GM18858 (cell line): Measurements from ENCODE around the gene TM7SF2.
A peak's percentile ranks its signal among the peaks of the same experiment; 100 is the strongest.
"Not testable (repeated sequence)": the region's sequence is repeated elsewhere in the genome, so short reads cannot be mapped to it uniquely, and the experiment has no call there.

Experiments
- ATAC-seq: cut with Tn5 transposase; IDR thresholded peaks from one replicate; pipeline ENCODE4 v1.9.1; 2021; ENCODE audit not compliant: unreplicated experiment

Gene TM7SF2

DNA sequence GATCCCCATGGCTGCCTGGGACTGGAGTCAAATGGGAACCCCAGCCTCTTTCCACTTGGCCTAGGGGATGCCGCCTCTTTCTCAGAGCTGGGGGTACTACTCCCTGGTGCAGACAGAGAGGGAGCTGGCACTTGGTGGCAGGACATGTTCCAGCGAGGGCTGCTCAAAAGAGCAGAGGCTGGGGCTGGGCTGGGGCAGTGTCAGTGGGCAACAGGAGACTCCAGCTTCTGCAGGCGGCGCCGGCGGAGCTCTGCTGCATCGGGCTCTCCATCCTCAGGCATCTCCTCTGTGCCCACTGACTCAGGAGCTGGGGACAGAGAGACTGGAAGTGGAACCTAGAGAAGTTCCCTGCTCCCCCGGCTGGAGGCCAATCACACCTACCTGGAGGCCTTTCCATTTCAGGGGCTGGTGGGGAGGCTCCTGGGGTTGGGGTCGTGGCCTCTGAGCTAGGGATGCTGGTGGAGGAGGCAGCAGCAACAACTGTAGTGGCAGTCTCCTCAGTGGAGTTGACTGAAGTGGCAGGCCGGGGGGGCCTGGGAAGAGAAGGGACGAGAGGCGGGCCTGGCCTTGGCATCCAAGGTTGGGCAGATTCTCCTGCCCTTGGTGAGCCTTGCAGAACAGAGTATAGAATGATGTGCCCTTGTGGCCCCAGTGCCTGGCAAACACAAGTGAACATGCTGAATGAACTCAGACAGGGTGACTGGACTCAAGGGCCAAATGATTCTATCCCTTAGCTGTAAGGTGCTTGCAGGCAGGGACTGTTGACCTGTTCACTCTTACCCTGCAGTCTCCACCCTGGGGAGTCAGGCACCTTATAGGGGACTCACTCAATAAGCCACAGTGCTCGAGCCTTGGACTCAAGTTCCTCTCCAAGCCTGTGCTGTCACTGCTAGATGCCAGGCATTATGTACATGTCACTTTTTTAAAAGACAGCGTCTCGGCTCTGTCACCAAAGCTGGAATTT lies 16.8 kb downstream of the TM7SF2 start:
- no peak for ATAC-seq

DNA sequence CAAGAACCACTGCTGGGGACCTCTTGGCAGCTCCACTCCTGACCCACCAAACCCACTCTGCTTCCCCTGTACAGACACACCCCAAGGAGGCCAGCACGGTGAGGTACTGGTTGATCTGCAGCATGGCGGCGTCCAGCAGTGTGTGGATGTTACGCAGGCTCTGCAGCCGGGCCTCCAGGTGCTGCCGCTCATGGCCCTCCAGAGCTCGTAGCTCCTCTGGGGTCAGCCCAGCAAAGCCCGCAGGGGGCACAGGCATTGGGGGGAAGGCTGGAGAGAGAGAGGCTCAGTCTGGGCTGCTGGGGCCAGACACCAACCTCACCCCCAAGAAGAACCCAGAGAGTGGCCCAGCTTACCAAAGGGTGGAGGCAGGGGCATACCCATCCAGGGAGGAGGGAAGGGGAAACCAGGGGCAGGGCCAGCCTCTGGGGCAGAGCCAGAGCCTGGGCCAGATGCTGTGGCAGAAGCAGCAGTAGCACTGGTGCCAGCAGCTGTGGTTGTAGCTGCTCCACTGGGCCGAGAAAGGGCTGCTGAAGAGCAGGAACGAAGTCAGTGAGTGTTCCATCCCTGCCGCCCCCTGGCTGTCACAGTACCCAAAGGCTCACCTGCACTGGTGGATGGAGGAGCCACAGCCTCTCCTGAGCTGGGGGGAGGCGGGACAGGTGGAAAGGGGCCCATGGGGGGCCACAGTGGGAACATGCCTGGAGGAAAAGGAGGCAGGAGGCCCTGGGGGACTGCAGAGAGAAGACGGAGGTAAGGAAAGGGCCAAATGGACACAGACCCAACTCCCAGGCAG lies 18.2 kb downstream of the TM7SF2 start:
- no peak for ATAC-seq

DNA sequence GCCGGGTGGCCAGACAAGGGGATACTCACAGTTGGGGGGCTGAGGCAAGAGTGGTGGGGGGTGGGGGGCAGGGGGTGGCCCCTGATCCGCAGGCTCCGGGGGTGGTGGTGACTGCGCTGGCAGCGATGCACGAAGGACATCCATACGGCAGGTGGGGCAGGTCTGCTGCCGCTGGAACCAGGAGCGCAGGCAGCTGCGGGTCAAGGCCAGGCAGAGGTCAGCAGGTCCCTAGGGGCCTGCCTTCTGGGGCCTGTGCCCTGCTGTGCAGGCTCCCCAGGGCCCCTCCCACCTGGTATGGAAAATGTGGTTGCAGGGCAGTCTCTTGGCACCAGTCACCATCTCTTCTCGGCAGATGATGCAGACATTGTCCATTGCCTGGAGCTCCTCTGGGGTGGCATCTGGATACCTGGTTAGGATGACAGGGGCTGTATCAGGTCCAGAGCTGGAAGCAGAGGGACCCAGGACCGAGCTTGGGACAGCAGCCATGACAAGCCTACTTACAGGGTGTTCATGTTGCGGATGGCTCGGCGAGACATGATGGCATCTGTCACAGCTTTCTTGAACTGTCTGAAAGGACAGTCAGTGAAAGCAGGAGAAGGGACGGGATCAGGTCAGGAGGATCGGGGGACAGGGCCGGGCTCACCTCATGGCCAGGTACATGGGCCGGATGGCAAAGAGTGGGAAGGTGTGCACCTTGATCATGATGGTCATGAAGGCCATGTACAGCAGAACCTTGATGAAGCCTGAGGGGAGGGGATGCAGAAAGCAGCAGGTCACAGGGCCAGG lies 19.2 kb downstream of the TM7SF2 start:
- no peak for ATAC-seq

DNA sequence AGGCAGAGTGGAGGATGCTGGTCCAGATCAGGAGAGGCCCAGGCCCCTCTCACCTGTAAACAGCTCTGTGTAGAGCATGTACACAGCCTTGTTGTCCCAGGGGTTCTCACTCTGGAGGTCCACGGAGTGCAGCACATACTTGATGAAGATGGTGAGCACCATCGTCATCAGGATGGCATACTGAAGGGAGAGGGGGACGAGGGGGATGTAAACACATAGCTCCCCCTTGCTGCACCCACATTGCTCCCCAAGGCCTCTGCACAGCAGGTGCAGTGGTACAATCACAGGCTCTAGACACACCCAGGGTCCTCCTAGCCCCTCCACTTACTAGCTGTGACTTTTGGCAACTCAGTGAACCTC lies 19.7 kb downstream of the TM7SF2 start:
- ATAC-seq, result no peak

DNA sequence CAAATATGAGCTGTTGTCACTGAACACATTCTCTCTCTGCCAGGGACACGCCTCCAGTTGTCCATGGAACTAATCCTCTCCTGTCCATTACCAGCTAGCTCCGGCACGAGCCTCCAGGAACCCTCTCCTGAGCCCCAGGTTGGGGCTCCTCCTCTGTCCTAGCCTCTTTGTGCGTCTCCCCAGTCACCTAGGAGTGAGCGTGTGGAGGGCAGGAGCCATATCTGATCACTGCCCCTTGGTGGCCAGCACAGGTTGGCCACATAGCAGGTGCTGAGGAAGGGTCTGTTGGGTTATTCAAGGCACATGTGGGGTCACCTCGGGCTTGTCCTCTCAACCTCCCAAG lies 20.2 kb downstream of the TM7SF2 start:
- ATAC-seq, result no peak

DNA sequence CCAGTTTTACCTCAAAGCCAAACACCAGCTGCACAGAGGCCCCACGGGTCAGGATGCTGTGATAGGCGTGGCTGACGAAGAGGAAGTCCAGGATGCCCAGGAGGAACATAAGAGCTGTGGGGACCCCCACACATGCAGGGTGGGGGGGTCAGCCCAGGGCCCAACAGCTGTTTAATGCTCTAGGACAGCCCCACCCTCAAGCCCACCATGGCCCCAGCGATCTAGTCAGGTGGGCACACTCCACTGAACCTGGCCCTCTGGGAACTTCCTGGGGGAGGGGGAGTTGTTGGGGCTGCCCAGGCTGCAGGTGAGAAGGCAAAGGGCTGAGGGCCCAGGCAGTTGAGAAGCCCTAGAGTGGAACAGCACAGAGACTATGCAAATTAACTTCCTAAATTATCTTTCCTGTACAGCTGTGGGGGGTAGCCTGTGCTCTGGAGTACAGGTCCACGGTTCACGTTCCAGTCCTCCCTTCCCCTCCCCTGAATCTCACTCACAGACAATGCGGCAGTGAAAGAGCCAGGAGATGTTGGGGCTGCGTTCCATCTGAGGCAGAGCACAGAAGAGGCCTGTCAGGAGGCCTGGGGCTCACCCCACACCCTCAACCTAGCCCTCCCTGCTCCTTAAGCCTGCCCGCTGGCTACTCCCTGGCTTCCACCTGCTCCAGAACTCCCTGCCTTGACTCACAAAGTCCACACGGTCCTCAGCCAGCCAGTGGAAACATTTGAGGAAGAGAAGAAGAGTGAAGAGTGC lies 20.7 kb downstream of the TM7SF2 start:
- no peak for ATAC-seq

DNA sequence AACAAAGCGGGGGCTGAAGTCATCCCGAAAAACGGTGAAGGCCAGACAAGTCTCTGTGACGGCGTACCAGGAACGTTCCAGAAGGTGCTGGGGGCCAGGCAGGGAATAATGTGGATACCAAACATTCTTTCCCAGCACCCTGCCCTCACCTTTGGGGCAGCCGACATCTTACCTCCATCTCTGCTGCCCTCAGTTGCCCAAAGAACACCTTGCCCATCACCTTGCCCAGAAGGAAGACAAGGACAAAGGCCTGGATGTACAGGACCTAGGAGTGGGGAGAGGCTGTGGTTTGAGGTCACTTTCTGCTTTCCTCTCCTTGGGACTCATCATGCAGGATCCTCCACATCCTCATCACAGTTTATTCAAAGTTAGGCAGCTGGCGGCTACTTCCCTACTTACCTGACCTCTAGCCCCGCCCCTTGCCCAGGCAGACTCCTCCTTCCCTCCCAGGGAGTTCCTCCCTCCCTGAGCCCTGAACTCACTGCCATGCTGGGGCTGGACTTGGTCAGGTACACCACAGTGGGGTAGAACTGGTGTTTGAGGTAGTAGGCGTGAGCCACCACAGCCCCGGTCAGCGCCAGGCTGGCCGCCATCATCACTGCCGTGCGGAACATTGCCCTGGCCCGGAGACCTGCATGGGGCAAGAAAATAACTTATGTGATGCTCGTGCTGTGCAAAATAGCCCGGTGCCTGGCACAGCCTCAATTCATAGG lies 21.5 kb downstream of the TM7SF2 start:
- ATAC-seq, result no peak

DNA sequence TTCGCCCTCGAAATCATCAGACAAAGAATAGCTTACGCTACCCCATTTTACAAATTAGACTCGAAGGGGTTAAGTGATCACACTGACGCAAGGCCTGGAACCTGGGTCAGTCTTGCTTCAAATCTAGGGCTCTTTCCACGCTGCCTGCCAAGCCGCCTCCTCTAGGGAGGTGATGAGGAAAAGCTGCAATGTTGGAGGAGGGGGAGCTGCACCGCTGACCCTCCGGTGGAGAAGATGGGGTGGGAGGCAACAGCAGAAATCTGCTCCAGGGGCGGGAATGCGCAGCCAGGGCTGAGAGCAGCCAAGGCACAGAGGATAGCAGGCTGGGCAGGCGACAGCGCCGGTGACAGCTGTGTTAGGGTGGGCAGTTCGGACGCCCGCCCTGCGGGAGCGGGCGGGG lies 22.1 kb downstream of the TM7SF2 start:
- no peak for ATAC-seq

DNA sequence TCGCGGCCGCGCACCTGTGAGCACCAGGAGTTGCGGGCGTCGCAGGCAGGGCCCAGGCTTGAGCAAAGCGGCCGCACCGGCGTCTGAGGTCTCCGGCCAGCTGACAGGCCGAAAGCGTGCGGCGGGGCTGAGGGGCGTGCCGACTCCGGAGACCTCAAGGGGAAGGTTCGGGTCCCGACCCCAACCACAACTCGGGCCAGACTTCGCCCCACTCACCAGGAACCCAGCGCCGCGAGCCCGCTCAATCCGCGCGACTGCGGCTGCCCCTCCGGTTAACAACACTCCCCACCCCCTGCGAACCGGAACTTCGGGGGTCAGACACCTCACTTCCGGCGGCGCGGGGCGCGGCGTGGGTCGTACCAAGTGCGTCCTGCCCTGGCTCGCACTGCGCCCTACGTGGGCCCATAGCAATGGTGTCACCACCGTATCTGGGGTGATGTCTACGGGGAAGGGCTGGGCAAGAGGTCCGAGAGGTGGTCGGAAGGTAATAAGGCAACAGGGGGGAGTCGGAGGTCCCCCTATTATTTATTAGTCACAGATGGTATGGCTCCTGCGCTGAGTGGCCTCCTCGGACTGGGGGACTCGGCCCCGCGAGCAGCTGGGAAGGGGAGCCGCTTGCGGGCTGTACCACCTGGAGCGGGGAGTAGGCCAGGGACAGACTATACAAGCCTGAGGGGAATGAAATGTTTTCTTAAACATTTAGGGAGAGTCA lies 22.7 kb downstream of the TM7SF2 start, which contains the start of gene SYVN1:
Gene SYVN1 (minus strand): TSS at position 280 of the 712 bp plus-strand sequence. CDS start 918 bp downstream, outside the sequence.
- ATAC-seq, result peak; percentile 28

DNA sequence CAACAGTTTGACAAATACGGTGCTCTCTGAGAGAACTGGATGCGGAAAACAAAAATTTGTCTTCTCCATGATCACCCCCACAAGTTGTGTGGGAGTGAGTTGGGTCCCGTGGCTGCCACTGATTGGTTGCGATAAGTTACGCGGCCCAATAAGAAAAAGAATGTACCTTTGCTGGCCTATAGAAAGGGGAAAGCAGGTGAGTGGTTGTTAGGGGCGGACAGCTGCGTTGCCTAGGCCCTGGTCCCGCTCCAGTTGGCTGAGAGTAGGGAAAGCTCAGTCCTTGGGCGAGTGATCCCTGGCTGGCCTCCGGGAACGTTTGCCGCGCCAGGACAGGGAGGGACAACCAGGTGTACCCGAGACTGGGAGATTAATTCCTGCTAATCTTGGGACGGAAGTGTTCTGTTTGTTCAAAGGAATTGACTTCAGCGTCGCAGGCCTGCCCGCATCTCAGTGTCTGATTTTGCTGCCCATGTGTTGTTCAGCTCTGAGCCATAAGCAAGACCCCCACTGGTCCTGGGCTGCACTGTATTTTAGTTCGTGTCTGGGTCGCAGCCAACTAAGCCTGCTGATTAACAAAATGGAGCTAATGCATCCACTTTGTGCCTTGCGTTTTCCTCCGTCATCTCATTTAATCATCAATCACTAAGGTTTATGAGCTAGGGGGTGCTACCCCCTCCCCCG lies 23.4 kb downstream of the TM7SF2 start:
- ATAC-seq, result peak; percentile 64

DNA sequence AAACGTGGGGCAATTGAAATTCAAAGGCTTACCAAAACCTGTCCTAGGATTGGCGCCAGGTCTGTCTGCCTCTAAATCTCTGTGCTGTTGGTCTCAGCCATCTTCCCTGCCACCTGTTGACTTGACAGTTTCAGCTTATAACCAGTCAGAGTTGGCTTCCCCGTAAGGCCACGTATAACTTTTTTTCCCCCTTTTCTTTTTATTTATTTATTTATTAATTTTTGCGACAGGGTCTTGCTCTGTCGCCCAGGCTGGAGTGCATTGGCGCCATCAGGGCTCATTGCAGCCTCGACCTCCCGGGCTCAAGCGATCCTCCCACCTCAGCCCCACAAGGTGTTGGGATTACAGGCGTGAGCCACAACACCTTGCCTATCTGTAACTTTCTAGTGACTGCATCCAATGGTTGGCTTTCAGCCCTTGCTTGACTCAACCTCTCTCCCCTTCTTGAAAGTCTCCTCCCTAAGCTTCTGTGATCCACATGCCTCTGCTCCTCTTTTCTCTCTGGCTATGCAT lies 24.0 kb downstream of the TM7SF2 start:
- ATAC-seq, result no peak

DNA sequence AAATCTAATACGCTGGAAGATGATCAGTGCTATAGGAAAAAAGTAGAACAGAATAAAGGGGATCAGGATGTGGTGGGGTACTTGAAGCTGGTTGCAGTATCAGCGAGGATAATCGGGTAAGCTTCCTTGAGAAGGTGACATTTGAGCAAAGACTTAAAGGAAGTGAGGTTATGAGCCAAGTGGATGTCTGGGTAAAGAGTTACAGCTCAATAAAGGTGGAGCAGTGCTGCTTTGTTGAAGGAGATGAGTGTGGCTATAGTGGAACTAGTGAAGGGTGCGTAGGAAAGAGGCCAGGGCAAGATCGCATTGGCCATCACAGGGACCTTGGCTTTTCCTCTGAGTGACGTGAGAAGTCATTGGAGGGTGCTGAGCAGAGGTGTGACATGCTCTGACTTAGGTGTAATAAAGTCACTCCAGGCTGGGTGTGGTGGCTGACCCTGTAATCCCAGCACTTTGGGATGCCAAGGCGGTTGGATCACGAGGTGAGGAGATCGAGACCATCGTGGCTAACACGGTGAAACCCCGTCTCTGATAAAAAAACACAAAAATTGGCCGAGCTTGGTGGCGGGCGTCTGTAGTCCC lies 24.9 kb downstream of the TM7SF2 start:
- no peak for ATAC-seq

DNA sequence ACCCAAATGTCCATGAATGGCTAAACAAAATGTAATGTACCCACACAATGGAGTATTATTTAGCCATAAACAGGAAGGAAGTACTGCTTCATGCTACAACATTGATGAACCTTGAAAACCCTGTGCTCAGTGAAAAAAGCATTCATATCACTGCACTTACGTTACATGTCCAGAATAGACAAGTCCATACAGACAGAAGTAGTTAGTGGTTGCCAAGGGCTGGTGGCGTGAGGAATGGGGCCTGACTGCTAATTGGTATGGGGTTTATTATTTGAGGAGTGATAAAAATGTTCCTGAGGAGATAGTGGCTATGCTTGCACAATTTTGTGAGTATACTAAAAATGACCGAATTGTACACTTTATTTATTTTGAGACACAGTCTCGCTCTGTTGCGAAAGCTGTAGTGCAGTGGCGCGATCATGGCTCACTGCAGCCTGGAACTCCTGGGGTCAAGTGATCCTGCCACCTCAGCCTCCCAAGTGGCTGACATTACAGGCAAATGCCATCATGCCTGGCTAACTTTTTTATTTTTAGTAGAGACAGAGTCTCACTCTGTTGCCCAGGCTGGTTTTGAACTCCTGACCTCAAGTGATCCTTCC lies 30.3 kb downstream of the TM7SF2 start:
- ATAC-seq, result no peak

DNA sequence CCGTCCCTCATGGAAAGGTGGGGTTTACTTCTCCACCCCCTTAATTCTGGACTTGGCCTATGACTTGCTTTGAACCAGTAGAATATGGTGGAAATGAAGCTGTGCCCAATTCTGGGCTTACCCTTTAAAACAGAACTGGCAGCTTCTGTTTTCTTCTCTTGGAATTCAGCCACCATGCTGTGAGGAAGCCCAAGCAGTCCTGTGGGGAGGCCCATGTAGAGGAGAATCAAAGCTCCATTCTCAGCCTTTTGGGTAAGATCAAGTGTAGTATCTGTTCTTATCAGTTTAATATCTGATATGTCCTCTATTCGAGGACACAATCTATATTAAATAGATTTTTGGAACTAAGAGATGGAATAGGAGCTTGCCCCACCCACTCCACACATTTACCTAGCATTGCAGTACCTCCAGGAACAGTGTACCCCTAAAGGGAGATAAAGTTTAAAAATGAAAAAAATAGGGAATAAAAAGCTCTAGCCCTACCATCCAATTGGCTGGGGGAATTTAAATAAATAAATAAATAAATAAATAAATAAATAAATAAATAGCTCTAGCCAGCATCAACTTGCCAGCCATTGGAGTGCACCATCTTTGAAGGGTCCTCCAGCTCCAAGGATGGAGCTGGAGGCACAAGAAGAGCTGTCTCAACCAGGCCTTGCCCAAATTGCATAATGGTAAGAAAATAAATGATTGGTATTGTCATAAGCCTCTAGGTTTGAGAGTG lies 35.8 kb downstream of the TM7SF2 start:
- ATAC-seq, result no peak

DNA sequence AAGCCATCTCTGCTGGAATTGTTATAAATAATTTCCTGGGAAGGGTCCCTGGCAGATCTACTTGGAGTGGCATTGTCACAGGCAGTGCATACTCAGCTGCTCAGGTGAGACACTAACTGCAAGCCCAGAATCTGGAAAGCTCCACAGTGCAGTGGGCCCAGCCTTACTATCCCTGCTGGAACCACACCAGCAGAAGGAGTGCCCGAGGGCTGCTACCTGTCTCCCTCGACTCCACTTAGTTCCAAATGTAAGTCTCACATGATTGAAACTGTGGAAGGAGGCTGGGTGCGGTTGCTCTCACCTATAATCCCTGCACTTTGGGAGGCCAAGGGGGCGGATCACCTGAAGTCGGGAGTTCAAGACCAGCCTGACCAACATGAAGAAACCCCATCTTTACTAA lies 37.0 kb downstream of the TM7SF2 start:
- no peak for ATAC-seq

DNA sequence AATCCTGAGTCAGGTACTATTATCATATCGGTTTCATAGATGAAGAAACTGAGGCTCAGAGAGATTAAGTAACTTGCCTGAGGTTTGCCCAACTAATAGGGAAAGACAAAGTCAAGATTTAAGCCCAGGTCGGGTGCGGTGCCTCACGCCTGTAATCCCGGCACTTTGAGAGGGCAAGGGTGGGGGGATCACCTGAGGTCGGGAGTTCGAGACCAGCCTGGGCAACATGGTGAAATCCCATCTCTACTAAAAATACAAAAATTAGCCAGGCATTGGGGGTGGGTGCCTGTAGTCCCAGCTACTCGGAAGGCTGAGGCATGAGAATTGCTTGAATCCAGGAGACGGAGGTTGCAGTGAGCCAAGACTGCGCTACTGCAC lies 38.4 kb downstream of the TM7SF2 start:
- not testable (repeated sequence) for ATAC-seq
